H54 (cell line): ENCODE measurements around the gene ABCA13.
A peak's percentile ranks its signal among the peaks of the same experiment; 100 is the strongest.

Experiments
- DNase-seq: peaks from one replicate; pipeline ENCODE4 v3.0.0; 2011; ENCODE audit warnings: low spot score, mixed read lengths; ENCODE audit not compliant: insufficient read length
- FAIRE-seq: peaks from 3 replicates; lab custom pipeline; 2011; peaks lifted over from hg19 to GRCh38; lab: Jason Lieb, UNC
- POLR2A ChIP-seq: IDR thresholded peaks from 2 replicates; pipeline ENCODE4 v1.6.1; 2011; ENCODE audit warnings: low read depth, mild to moderate bottlenecking, low read length

The ABCA13 gene

GRCh38 chr7:48225101-48225500, 53.8 kb downstream of the ABCA13 start:
- FAIRE-seq (no peak), DNase-seq (no peak)
- TF ChIP-seq POLR2A, result no peak

GRCh38 chr7:48237354-48237753, 66.1 kb downstream of the ABCA13 start:
- no peak for FAIRE-seq
- no peak for TF ChIP-seq POLR2A
- no peak for DNase-seq

GRCh38 chr7:48242846-48243245, 71.6 kb downstream of the ABCA13 start:
- no peak for DNase-seq
- FAIRE-seq, result no peak
- no peak for TF ChIP-seq POLR2A

GRCh38 chr7:48244864-48245271, 73.6 kb downstream of the ABCA13 start:
- DNase-seq, result no peak
- no peak for TF ChIP-seq POLR2A
- no peak for FAIRE-seq

GRCh38 chr7:48245751-48246472, 74.7 kb downstream of the ABCA13 start:
- FAIRE-seq, result no peak

GRCh38 chr7:48249166-48249565, 77.9 kb downstream of the ABCA13 start:
- FAIRE-seq (no peak), DNase-seq (no peak)
- TF ChIP-seq POLR2A, result no peak

More at GRCh38 chr7:48245751-48246472, 74.7 kb downstream of the ABCA13 start:
- TF ChIP-seq POLR2A, result no peak
- DNase-seq, result no peak

GRCh38 chr7:48250441-48250951, 79.2 kb downstream of the ABCA13 start:
- no peak for FAIRE-seq
- TF ChIP-seq POLR2A, result no peak
- DNase-seq, result no peak

- no peak for TF ChIP-seq POLR2A
- DNase-seq (no peak), FAIRE-seq (no peak)
Measured at GRCh38 chr7:48251766-48252165, 80.5 kb downstream of the ABCA13 start.

- TF ChIP-seq POLR2A, result no peak
- FAIRE-seq (no peak), DNase-seq (no peak)
Measured at GRCh38 chr7:48252995-48253394, 81.7 kb downstream of the ABCA13 start.

- DNase-seq, result no peak
- FAIRE-seq, result no peak
- no peak for TF ChIP-seq POLR2A
Measured at GRCh38 chr7:48255046-48255445, 83.8 kb downstream of the ABCA13 start.

- DNase-seq (no peak), FAIRE-seq (no peak)
- no peak for TF ChIP-seq POLR2A
Measured at GRCh38 chr7:48259463-48260280, 88.4 kb downstream of the ABCA13 start.

GRCh38 chr7:48261696-48262095, 90.4 kb downstream of the ABCA13 start:
- DNase-seq (no peak), FAIRE-seq (no peak)

GRCh38 chr7:48262606-48263310, 91.5 kb downstream of the ABCA13 start:
- peak; percentile 75 for FAIRE-seq
- no peak for TF ChIP-seq POLR2A
- no peak for DNase-seq

More at GRCh38 chr7:48261696-48262095, 90.4 kb downstream of the ABCA13 start:
- no peak for TF ChIP-seq POLR2A

- FAIRE-seq (no peak), DNase-seq (no peak)
- TF ChIP-seq POLR2A, result no peak
Measured at GRCh38 chr7:48263311-48263650, 92.0 kb downstream of the ABCA13 start.
